Upper lobe of left lung (tissue), 6 donors: ENCODE measurements around the gene IFT25. TPM values are rescaled to one million over a fixed set of nuclear protein-coding genes. Genes with fewer than 3 reads are reported as not detected.
A peak's percentile ranks its signal among the peaks of the same experiment; 100 is the strongest.

Experiments used
- ATAC-seq, 2 donors: fragments of 200-7000 bp; cut with Tn5 transposase; one replicate each; pipeline ENCODE4 v1.9.1; 2022; ENCODE audit warnings: mild to moderate bottlenecking in 2 of 2, moderate library complexity in 2 of 2; ENCODE audit not compliant: low FRiP score in 2 of 2
- DNase-seq, 2 donors: peaks; one replicate each; pipeline ENCODE4 v3.0.0-alpha.2; 2019 to 2020
- H3K27ac ChIP-seq, 4 donors: fragments of 200-600 bp; sonication (generic); one replicate each; pipeline ENCODE4 v1.5.1; 2016 to 2019
- H3K27me3 ChIP-seq, 4 donors: fragments of 200-600 bp; sonication (generic); one replicate each; pipeline ENCODE4 v1.5.1; 2017 to 2019
- H3K36me3 ChIP-seq, 4 donors: fragments of 200-600 bp; sonication (generic); one replicate each; pipeline ENCODE4 v1.5.1; 2016 to 2019
- H3K4me1 ChIP-seq, 4 donors: fragments of 200-600 bp; sonication (generic); one replicate each; pipeline ENCODE4 v1.5.1; 2018 to 2019
- H3K4me3 ChIP-seq, 4 donors: fragments of 200-600 bp; sonication (generic); one replicate each; pipeline ENCODE4 v1.5.1; 2017 to 2019; ENCODE audit warnings: mild to moderate bottlenecking in 2 of 4, moderate library complexity in 1 of 4
- H3K9me3 ChIP-seq, 4 donors: fragments of 200-600 bp; sonication (generic); one replicate each; pipeline ENCODE4 v1.5.1; 2018 to 2019
- EP300 ChIP-seq, 4 donors: sonication (generic); formaldehyde crosslinking; IDR thresholded peaks; one replicate each; pipeline ENCODE4 v1.5.1; 2017; ENCODE audit warnings: antibody characterized with exemption in 4 of 4, control low read depth in 2 of 4
- POLR2A ChIP-seq, 4 donors: fragments of 450-650 bp; IDR thresholded peaks; one replicate each; pipeline ENCODE4 v1.5.1; 2016 to 2017; ENCODE audit warnings: antibody characterized with exemption in 4 of 4, mild to moderate bottlenecking in 2 of 4
- POLR2AphosphoS5 ChIP-seq, 2 donors: sonication (generic); formaldehyde crosslinking; IDR thresholded peaks; one replicate each; pipeline ENCODE4 v1.5.1; 2017; ENCODE audit warnings: antibody characterized with exemption in 2 of 2
- WGBS, 2 donors: methylation state at CpG; one replicate each; pipeline ENCODE4 v1.1.5; 2017 to 2018; 5-methylcytosine and 5-hydroxymethylcytosine counted together
- total RNA-seq, 6 donors: library from RNA; depleted of rRNA in 4 of 6; stranded (reverse); fragments of >200 nt in 4 of 6; gene quantifications; one replicate each; pipeline versions ENCODE4 v1.1.0 to v1.2.1, GENCODE V29; 2016 to 2021
- TF ChIP-seq, protein P1 (sequence below), 6 experiments: fragments of 450-650 bp in 4 of 6; fragments of 200-600 bp in 2 of 6; sonication (generic) in 2 of 6; IDR thresholded peaks; one replicate each; pipeline ENCODE4 v1.5.1; 2016 to 2019; ENCODE audit warnings: antibody characterized with exemption in 6 of 6
- donor health status: DM: no; HTN: no; CAD: no; lungs with moderate emphysema.
- donor health status: DM: no; HTN: yes; CAD: no; lungs with severe emphysema.

IFT25 gene
- total RNA-seq, 6 donors from 2014 or later, result 11.1 to 35.5 (median 15.8) TPM

DNA sequence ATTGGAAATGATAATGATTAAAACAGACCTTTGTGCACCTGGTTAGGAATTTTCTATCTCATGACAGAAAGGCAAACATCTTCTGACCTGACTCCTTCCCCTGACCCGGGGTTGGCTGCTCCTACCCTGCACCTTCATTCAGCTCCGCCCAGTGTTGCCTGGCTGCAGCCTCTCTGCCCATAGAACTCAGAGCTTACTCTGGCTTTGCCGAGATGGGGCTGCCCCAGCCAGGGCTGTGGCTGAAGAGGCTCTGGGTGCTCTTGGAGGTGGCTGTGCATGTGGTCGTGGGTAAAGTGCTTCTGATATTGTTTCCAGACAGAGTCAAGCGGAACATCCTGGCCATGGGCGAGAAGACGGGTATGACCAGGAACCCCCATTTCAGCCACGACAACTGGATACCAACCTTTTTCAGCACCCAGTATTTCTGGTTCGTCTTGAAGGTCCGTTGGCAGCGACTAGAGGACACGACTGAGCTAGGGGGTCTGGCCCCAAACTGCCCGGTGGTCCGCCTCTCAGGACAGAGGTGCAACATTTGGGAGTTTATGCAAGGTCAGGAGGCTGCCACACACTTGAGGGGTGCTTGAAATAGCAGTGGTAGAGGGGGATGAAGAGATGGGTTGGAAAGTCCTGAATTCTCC is 51.4 kb downstream of the IFT25 start, which contains the start of gene DIO1:
DIO1 (plus strand) TSS at position 189 of the 638 bp plus-strand sequence; CDS start at position 213, 24 bp downstream.
- H3K4me1 ChIP-seq, result peaks cover 5 to 18% (median 12%) of the 10 kb centered on the region in 4 donors
- no peaks in the 10 kb centered on the region for H3K27me3 ChIP-seq
- ATAC-seq (no peak), DNase-seq (peak in 1 of 2 donors; percentile 6)
- no peaks in the 10 kb centered on the region for H3K36me3 ChIP-seq
- H3K4me3 ChIP-seq, result no peak within 1 kb of the TSS
- H3K27ac ChIP-seq, result no peak within 1 kb of the TSS
- 70 to 79% methylated on average over 14 of the region's 14 CpGs for WGBS, 2 donors
- TF ChIP-seq POLR2A (IDR thresholded peaks at IDR 0.05) (no peak), EP300 (IDR thresholded peaks at IDR 0.05) (no peak), POLR2AphosphoS5 (IDR thresholded peaks at IDR 0.05) (no peak)
- TF ChIP-seq, protein P1, sequence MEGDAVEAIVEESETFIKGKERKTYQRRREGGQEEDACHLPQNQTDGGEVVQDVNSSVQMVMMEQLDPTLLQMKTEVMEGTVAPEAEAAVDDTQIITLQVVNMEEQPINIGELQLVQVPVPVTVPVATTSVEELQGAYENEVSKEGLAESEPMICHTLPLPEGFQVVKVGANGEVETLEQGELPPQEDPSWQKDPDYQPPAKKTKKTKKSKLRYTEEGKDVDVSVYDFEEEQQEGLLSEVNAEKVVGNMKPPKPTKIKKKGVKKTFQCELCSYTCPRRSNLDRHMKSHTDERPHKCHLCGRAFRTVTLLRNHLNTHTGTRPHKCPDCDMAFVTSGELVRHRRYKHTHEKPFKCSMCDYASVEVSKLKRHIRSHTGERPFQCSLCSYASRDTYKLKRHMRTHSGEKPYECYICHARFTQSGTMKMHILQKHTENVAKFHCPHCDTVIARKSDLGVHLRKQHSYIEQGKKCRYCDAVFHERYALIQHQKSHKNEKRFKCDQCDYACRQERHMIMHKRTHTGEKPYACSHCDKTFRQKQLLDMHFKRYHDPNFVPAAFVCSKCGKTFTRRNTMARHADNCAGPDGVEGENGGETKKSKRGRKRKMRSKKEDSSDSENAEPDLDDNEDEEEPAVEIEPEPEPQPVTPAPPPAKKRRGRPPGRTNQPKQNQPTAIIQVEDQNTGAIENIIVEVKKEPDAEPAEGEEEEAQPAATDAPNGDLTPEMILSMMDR (IDR thresholded peaks at IDR 0.05), result no peak
- H3K9me3 ChIP-seq, result no peaks in the 10 kb centered on the region

DNA sequence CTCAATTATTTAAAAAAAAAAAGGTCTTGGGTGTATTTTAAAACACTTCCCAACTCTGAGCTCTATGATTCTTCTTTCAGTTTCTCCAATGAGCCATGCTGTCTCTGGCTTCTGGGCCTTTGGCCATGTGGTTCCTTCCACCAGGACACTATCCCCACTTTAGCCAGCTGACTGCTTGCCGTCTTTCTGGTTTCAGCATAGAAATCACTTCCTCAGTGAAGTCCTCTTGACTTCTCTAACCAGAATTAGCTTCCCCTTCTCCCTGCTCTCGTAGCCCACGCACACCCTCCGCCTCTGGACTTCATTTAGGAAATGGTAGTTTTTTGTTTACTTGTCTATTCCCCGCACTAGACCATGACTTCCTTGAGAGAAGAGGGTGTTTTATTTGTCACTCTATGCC is 52.6 kb downstream of the IFT25 start:
- no peaks in the 10 kb centered on the region for H3K36me3 ChIP-seq
- no peak overlapping the region for H3K4me3 ChIP-seq
- DNase-seq (peak in 1 of 2 donors; percentile 41), ATAC-seq (peak; percentile 24 to 35)
- 16 to 48% methylated on average over 5 of the region's 5 CpGs for WGBS, 2 donors
- no peaks in the 10 kb centered on the region for H3K9me3 ChIP-seq
- peaks cover 13 to 25% (median 17%) of the 10 kb centered on the region in 4 donors for H3K4me1 ChIP-seq
- no peaks in the 10 kb centered on the region for H3K27me3 ChIP-seq
- H3K27ac ChIP-seq, result peak overlapping the region in 2 of 4 donors; percentile 40 to 57
- no peak for TF ChIP-seq POLR2AphosphoS5 (IDR thresholded peaks at IDR 0.05)
- TF ChIP-seq, protein P1 (IDR thresholded peaks at IDR 0.05), result no peak
- TF ChIP-seq EP300 (IDR thresholded peaks at IDR 0.05), result no peak
- TF ChIP-seq POLR2A (IDR thresholded peaks at IDR 0.05), result no peak

DNA sequence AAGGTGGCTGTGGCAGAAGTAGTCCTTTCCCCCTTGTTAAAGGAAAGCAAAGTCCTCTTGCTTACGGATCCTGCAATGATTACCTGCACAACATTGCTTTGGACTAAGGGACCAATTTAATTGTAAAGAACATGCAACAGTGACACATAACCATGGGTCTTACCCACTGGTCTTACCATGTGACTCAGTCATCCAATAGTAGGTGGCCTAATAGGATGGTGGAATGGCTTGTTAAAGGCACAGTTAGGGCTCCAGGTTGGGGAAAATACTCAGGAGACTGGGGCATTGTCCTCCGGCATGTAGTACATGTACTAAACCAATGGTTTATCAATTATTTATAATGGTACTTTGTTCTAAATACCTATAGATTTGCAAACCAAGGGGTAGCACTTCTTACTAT is 53.8 kb downstream of the IFT25 start:
- Histone ChIP-seq H3K4me3 (no peak overlapping the region), H3K36me3 (peaks cover 0 to 10% (median 3%) of the 10 kb centered on the region in 4 donors), H3K4me1 (peaks cover 11 to 25% (median 16%) of the 10 kb centered on the region in 4 donors), H3K9me3 (no peaks in the 10 kb centered on the region), H3K27ac (no peak overlapping the region), H3K27me3 (no peaks in the 10 kb centered on the region)
- ATAC-seq (no peak), DNase-seq (no peak)
- no peak for TF ChIP-seq POLR2A (IDR thresholded peaks at IDR 0.05)
- no peak for TF ChIP-seq EP300 (IDR thresholded peaks at IDR 0.05)
- no peak for TF ChIP-seq POLR2AphosphoS5 (IDR thresholded peaks at IDR 0.05)
- TF ChIP-seq, protein P1 (IDR thresholded peaks at IDR 0.05), result no peak
- 74 to 96% methylated on average over 2 of the region's 2 CpGs for WGBS, 2 donors

DNA sequence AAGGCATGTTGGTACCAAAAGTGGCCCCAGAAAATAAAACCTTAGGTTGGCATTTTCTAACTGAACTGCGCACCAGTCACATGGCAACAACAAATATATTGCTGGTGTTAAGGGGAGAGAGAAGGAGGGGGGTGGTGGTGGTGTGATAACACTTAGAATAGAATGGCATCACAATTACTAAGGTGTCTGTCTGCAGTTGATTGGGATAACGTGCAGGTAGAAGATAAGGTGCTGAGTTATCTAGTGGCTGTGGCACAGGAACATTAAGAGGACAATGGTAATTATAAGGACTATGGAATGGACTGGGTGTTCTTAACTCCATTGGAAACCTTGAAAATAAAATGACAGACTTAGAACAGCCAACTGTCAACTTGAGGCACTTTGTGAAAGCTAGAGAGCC is 54.5 kb downstream of the IFT25 start:
- ATAC-seq (no peak), DNase-seq (no peak)
- TF ChIP-seq EP300 (IDR thresholded peaks at IDR 0.05) (no peak), POLR2AphosphoS5 (IDR thresholded peaks at IDR 0.05) (no peak), POLR2A (IDR thresholded peaks at IDR 0.05) (no peak)
- TF ChIP-seq, protein P1 (IDR thresholded peaks at IDR 0.05), result no peak
- 93 to 96% methylated on average over 2 of the region's 2 CpGs for WGBS, 2 donors
- H3K4me3 ChIP-seq, result no peak overlapping the region
- H3K9me3 ChIP-seq, result no peaks in the 10 kb centered on the region
- no peaks in the 10 kb centered on the region for H3K27me3 ChIP-seq
- H3K36me3 ChIP-seq, result peaks cover 0 to 16% (median 6%) of the 10 kb centered on the region in 4 donors
- H3K27ac ChIP-seq, result no peak overlapping the region
- H3K4me1 ChIP-seq, result peaks cover 11 to 25% (median 16%) of the 10 kb centered on the region in 4 donors
